RWPE1 (cell line): Measurements from ENCODE around the gene ANO6.

Experiments used
- CTCF ChIA-PET: fragments of 350-600 bp; sonication (Branson Sonifier 250); formaldehyde crosslinking; extraction: SDS; loops from one replicate; lab custom pipeline; 2021; lab: Yijun Ruan, JAX
- POLR2A ChIA-PET: fragments of 400-600 bp; formaldehyde crosslinking; extraction: SDS; loops from one replicate; lab custom pipeline; 2020; ENCODE audit warnings: antibody characterized with exemption; ENCODE audit not compliant: low non-redundant PET; lab: Yijun Ruan, JAX
- DNase-seq: peaks from one replicate; pipeline ENCODE4 v3.0.0; 2012; ENCODE audit warnings: low spot score
- H3K27ac ChIP-seq: fragments of 450-650 bp; 2 replicates; pipeline ENCODE4 v1.5.1; 2017
- TF ChIP-seq, protein P1 (sequence below): fragments of 450-650 bp; conservative IDR thresholded peaks from 2 replicates; pipeline ENCODE4 v1.5.1; 2017; ENCODE audit warnings: low read depth, mild to moderate bottlenecking

ANO6 gene

GRCh38 chr12:45357539-45358417 is 141.9 kb downstream of the ANO6 start:
- no peak for DNase-seq
- ChIA-PET POLR2A (no interaction called here), CTCF (no interaction called here)
- TF ChIP-seq, protein P1, sequence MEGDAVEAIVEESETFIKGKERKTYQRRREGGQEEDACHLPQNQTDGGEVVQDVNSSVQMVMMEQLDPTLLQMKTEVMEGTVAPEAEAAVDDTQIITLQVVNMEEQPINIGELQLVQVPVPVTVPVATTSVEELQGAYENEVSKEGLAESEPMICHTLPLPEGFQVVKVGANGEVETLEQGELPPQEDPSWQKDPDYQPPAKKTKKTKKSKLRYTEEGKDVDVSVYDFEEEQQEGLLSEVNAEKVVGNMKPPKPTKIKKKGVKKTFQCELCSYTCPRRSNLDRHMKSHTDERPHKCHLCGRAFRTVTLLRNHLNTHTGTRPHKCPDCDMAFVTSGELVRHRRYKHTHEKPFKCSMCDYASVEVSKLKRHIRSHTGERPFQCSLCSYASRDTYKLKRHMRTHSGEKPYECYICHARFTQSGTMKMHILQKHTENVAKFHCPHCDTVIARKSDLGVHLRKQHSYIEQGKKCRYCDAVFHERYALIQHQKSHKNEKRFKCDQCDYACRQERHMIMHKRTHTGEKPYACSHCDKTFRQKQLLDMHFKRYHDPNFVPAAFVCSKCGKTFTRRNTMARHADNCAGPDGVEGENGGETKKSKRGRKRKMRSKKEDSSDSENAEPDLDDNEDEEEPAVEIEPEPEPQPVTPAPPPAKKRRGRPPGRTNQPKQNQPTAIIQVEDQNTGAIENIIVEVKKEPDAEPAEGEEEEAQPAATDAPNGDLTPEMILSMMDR: no peak
- H3K27ac ChIP-seq: no peak overlapping the region

- POLR2A ChIA-PET: no interaction called here
- DNase-seq: no peak
- TF ChIP-seq, protein P1: no peak
- no peak overlapping the region for H3K27ac ChIP-seq
- CTCF ChIA-PET: no interaction called here
Measured at GRCh38 chr12:45362291-45362690, 146.4 kb downstream of the ANO6 start.

- no peak overlapping the region for H3K27ac ChIP-seq
- TF ChIP-seq, protein P1: no peak
- POLR2A ChIA-PET: no interaction called here
- CTCF ChIA-PET: no interaction called here
- DNase-seq: no peak
Measured at GRCh38 chr12:45363903-45364302, 148.0 kb downstream of the ANO6 start.

DNA sequence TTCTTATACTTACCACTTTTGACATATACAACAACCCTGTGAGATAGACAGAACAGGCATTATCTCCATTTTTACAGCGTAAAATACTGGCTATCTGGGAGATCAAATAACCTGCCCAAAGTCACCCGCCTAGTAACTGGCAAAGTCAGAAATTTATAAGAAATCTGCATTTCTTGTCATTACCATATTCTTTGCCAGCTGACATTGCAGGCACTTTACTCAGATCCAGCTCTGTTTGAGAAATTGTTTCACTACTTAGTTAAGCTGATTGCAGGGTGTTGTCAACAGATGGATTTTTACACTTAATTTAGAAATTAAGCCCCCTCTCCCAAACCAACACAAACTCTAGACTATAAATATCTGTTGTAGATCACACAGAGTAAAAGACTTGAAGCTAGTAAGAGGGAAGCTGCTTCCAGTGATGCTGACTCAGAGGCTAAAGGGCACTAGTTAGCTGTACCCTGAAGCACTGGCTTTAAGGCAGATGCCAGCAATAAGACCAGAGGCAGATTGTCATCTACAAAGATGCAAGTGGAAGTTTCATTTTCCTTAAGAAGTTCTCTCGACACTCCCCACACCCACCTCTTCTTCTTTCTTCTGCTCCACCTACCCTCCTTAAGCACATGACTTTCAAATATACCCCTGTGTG is 153.1 kb downstream of the ANO6 start:
- CTCF ChIA-PET: interaction anchor here (0.7 kb wide), 1 partner anchor 83 kb away, joined by 3 read pairs; no protein-coding TSS in a partner anchor
- DNase-seq: no peak
- TF ChIP-seq, protein P1: no peak
- no peak overlapping the region for H3K27ac ChIP-seq
- POLR2A ChIA-PET: no interaction called here

GRCh38 chr12:45377815-45378214 is 161.9 kb downstream of the ANO6 start:
- ChIA-PET CTCF (no interaction called here), POLR2A (no interaction called here)
- TF ChIP-seq, protein P1: no peak
- no peak for DNase-seq
- no peak overlapping the region for H3K27ac ChIP-seq

GRCh38 chr12:45379261-45379660 is 163.4 kb downstream of the ANO6 start:
- peak; percentile 80 for DNase-seq
- TF ChIP-seq, protein P1: no peak
- POLR2A ChIA-PET: no interaction called here
- CTCF ChIA-PET: interaction anchor here (0.6 kb wide), 1 partner anchor 14 kb away, joined by 3 read pairs; no protein-coding TSS in a partner anchor
- H3K27ac ChIP-seq: no peak overlapping the region
